ENCODE data around the gene ESYT1.

The ESYT1 gene

DNA sequence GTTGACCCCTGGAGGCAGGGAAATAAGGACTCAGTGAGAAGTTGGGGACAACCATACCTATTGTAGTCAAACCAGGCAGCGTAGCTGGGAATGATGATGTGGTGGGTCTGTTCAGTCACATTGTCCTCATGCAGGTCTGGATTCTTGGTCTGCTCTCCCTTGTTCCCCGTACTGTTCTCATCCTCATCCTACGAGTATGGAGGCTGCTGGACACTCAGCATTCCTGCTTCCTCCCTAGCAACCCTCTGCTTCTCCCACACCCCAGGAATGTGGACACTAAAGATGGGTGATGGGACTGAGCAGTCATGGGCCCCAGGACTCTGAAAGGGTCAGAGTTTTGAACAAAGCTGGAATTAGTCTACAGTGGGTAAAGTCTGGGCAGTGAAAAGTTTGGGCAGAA, 50.3 kb downstream of the ESYT1 start:
- no peak for DNase-seq (ENCODE audit: low read depth, low spot score)

DNA sequence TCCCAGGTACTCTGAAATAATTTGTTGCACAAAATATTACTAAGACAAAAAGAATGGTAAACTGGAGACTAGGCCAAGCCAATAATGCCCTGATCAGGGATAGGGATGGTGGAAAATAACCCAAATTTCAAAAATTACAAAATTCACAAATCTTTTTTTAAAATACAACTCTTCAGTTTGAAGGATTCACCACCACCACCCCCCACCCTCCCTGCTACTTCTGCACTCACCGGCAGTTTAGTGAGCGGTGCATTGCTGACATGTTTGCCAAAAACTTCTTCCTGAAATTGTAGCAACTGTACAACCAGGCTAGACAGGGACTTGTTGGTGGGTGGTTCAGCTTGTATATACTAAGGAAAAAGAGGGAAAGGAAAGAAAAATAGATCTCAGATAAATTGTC, 58.9 kb downstream of the ESYT1 start:
- no peak for DNase-seq (ENCODE audit: low read depth, low spot score)

- DNase-seq (ENCODE audit: low read depth, low spot score): no peak
Observed at GRCh38 chr12:56188131-56188777, 60.2 kb downstream of the ESYT1 start.

- no peak for DNase-seq (ENCODE audit: low read depth, low spot score)
Observed at GRCh38 chr12:56188778-56189098, 60.7 kb downstream of the ESYT1 start.

GRCh38 chr12:56189099-56189917, 61.2 kb downstream of the ESYT1 start, which contains the start of gene SMARCC2:
SMARCC2 (minus strand) TSS chr12:56189483; CDS start chr12:56189461, 22 bp downstream.
- DNase-seq (ENCODE audit: low read depth, low spot score): peak; percentile 65

DNA sequence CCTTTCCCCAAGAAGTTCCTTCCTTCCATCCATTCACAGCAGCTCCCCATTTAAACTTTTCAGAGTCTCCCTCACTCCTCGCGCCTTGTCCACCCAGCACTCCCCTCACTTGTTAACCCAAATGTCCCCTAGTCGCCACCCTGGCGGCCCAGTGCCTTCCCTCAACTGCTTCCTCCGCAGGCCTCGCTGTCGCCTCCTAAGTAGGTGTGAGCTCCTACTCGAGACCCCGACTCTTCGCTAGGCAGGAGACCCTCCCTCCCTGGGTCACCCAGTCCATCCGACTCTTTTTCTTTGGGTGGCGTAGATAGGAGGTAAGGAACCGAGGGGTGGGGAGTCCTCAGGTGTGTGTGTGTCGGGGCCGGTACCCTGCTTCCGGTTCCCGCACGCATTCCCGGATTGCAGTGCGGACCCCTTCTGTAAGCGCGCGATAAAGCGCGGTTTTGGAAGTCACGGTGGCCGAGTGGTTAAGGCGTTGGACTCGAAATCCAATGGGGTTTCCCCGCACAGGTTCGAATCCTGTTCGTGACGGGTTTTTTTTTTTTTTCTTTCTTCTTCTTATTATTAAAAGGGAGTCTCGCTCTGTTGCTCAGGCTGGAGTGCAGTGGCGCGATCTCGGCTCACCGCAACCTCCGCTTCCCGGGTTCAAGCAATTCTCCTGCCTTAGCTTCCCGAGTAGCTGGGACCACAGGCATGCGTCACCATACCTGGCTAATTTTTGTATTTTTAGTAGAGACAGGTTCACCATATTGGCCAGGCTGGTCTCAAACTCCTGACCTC, 62.0 kb downstream of the ESYT1 start:
- DNase-seq (ENCODE audit: low read depth, low spot score): peak; percentile 69

GRCh38 chr12:56190695-56191155, 62.7 kb downstream of the ESYT1 start:
- no peak for DNase-seq (ENCODE audit: low read depth, low spot score)

DNA sequence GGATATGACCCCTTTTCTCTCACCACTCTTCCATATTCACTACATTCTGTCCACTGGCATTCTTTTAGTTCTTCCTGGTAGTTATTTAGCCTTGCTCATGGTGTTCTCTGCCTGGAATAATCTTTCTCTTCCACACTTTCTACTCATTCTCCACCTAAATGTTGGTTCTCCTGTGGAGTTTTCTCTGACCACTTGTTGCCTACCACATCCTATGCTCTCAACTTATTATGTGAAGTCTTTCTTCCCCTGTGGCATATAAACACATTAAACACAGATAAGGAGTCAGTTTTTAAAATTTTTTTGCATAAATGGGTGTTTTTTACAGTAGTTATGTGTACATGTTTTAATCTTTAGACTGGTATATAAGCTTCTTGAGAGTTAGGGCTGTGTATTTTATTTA, 64.5 kb downstream of the ESYT1 start:
- no peak for DNase-seq (ENCODE audit: low read depth, low spot score)

GRCh38 chr12:56193025-56193578, 65.0 kb downstream of the ESYT1 start:
- DNase-seq (ENCODE audit: low read depth, low spot score): peak; percentile 46

Data from activated naive CD8-positive, alpha-beta T cell treated with anti-CD3 and anti-CD28 coated beads, Interleukin-2, amount 50 U/mL, for 16 hours (primary cell).